HepG2 (cell line): ENCODE data around the gene DDX20. TPM values are rescaled to one million over a fixed set of nuclear protein-coding genes. Genes with fewer than 3 reads are reported as not detected.

Experiments
- ATAC-seq: fragments of 200-7000 bp; cut with Tn5 transposase; 3 replicates; pipeline ENCODE4 v1.9.1; 2020; ENCODE audit warnings: mild to moderate bottlenecking, moderate library complexity
- BruUV-seq: library from RNA; stranded (reverse); fragments of 400-500 nt; replicated peaks from 2 replicates; lab custom pipeline; 2021; lab: Mats Ljungman, UMichigan
- CTCF ChIA-PET: fragments of 300-600 bp; formaldehyde crosslinking; extraction: SDS; loops from one replicate; lab custom pipeline; 2021; ENCODE audit warnings: low total read pairs, inconsistent platforms, low intra/inter-chr PET ratio; lab: Yijun Ruan, JAX
- POLR2A ChIA-PET: fragments of 350-600 bp; sonication (Branson Sonifier 250); formaldehyde crosslinking; loops from one replicate; lab custom pipeline; 2020; ENCODE audit warnings: antibody characterized with exemption, inconsistent platforms; lab: Yijun Ruan, JAX
- DNase-seq: peaks from one replicate; pipeline ENCODE4 v3.0.0-alpha.2; 2015; ENCODE audit warnings: low spot score
- FAIRE-seq: peaks from 3 replicates; lab custom pipeline; 2011; peaks lifted over from hg19 to GRCh38; lab: Jason Lieb, UNC
- H2AFZ ChIP-seq: one replicate; pipeline ENCODE4 v1.6.1; 2011; ENCODE audit warnings: low read length, inconsistent platforms
- H3K27ac ChIP-seq: fragments of 300-600 bp; 3 replicates; pipeline ENCODE4 v1.8.0; 2011; ENCODE audit warnings: mixed run types, mild to moderate bottlenecking, mixed read lengths, low read length, inconsistent platforms; ENCODE audit not compliant: insufficient read depth; ENCODE audit errors: extremely low read length
- H3K27me3 ChIP-seq, 2 experiments: fragments of 200-600 bp in 1 of 2; 2 replicates in 1 of 2; 3 replicates in 1 of 2; pipeline versions ENCODE4 v1.6.0 to v1.8.0; 2011; ENCODE audit warnings: low read length in 2 of 2, mild to moderate bottlenecking in 2 of 2, moderate library complexity in 2 of 2, inconsistent platforms in 1 of 2; ENCODE audit not compliant: insufficient read depth in 2 of 2, control insufficient read depth in 1 of 2
- H3K36me3 ChIP-seq, 2 experiments: fragments of 200-600 bp in 1 of 2; replicated peaks in 1 of 2; 2 replicates in 1 of 2; 3 replicates in 1 of 2; pipeline versions ENCODE4 v1.5.1 to v1.8.0; 2011; ENCODE audit warnings: low read length in 2 of 2, inconsistent platforms in 1 of 2; ENCODE audit not compliant: insufficient read depth in 2 of 2, control insufficient read depth in 1 of 2
- H3K4me1 ChIP-seq: 2 replicates; pipeline ENCODE4 v1.5.1; 2012; ENCODE audit warnings: low read length, inconsistent platforms; ENCODE audit not compliant: insufficient read depth
- H3K4me2 ChIP-seq: 2 replicates; pipeline ENCODE4 v1.6.0; 2011; ENCODE audit warnings: low read depth, low read length, inconsistent platforms
- H3K4me3 ChIP-seq, 3 experiments: fragments of 200-600 bp in 1 of 3; sonication (generic), shearing (Covaris generic) in 1 of 3; replicated peaks in 1 of 3; 2 replicates each; pipeline ENCODE4 v1.5.1; 2011 to 2016; ENCODE audit warnings: low read length in 3 of 3, inconsistent platforms in 2 of 3, low read depth in 2 of 3, mild to moderate bottlenecking in 2 of 3, control low read depth in 1 of 3, mixed read lengths in 1 of 3; ENCODE audit not compliant: insufficient read depth in 1 of 3
- H3K79me2 ChIP-seq: one replicate; pipeline ENCODE4 v1.6.1; 2011; ENCODE audit warnings: low read length, inconsistent platforms; ENCODE audit not compliant: insufficient read depth
- H3K9ac ChIP-seq: 2 replicates; pipeline ENCODE4 v1.6.0; 2011; ENCODE audit warnings: mild to moderate bottlenecking, low read depth, low read length, inconsistent platforms; ENCODE audit not compliant: insufficient read depth
- H3K9me3 ChIP-seq: 2 replicates; pipeline ENCODE4 v1.5.1; 2012; ENCODE audit warnings: mild to moderate bottlenecking, low read length
- H4K20me1 ChIP-seq: 2 replicates; pipeline ENCODE4 v1.6.0; 2011; ENCODE audit warnings: inconsistent platforms, mild to moderate bottlenecking, low read length, moderate library complexity; ENCODE audit not compliant: insufficient read depth
- ASH2L ChIP-seq: fragments of 300-600, 200-600 bp; sonication (generic); IDR thresholded peaks from 2 replicates; pipeline ENCODE4 v1.7.0; 2017; ENCODE audit warnings: low read depth, mild to moderate bottlenecking, moderate library complexity, mixed read lengths, low read length; ENCODE audit not compliant: insufficient read length
- SALL2 ChIP-seq: sonication (generic); formaldehyde crosslinking; IDR thresholded peaks from 2 replicates; pipeline ENCODE4 v1.8.1; 2023; ENCODE audit warnings: mild to moderate bottlenecking, missing genetic modification reagents, inconsistent platforms
- SNRNP70 ChIP-seq: fragments of 200-400 bp; formaldehyde crosslinking; IDR thresholded peaks from 2 replicates; pipeline ENCODE4 v1.6.1; 2017; ENCODE audit warnings: mild to moderate bottlenecking, low read depth, low read length, moderate library complexity
- ZBTB39 ChIP-seq: sonication (generic); formaldehyde crosslinking; IDR thresholded peaks from 2 replicates; pipeline ENCODE4 v1.5.0; 2020; ENCODE audit warnings: missing genetic modification reagents
- ZNF746 ChIP-seq: sonication (generic); formaldehyde crosslinking; IDR thresholded peaks from 2 replicates; pipeline ENCODE4 v1.8.0; 2022; ENCODE audit warnings: mild to moderate bottlenecking, missing genetic modification reagents
- WGBS: methylation state at CpG from one replicate; pipeline ENCODE4 v1.1.6; 2017; ENCODE audit warnings: low lambda C conversion rate; 5-methylcytosine and 5-hydroxymethylcytosine counted together
- in situ Hi-C: cut with HindIII; loops from 2 replicates; pipeline ENCODE4 v1.10.0; 2017; ENCODE audit warnings: low pct_unique_long_range_greater_than_20kb; ENCODE audit not compliant: extremely low pct_ligation_motif_present
- intact Hi-C: fragments of 100-400 bp; cut with micrococcal nuclease; formaldehyde crosslinking; loops from one replicate; pipeline ENCODE4 v1.10.0; 2022; ENCODE audit not compliant: unreplicated experiment
- polyA plus RNA-seq, 8 experiments: library from polyadenylated mRNA; depleted of rRNA in 3 of 8; stranded (reverse) in 7 of 8; unstranded in 1 of 8; fragments of >200 nt; fragmentation: Illumina TruSeq in 4 of 8; extraction: Trizol in 4 of 8; gene quantifications; 2 replicates each; pipeline versions ENCODE4 v1.2.1 to v1.2.3, GENCODE V29; 2011 to 2016; ENCODE audit warnings: low read depth in 4 of 8, missing spikeins in 1 of 8, mixed read lengths in 1 of 8; ENCODE audit not compliant: insufficient read depth in 1 of 8
- total RNA-seq, 5 experiments: library from RNA; depleted of rRNA; stranded (reverse); fragments of >200 nt; fragmentation: Illumina TruSeq; extraction: Trizol; gene quantifications; 2 replicates each; pipeline ENCODE4 v1.2.3, GENCODE V29; 2016; ENCODE audit warnings: low read depth in 1 of 5
- TF ChIP-seq, protein P1 (sequence below): sonication (generic); formaldehyde crosslinking; IDR thresholded peaks from 2 replicates; pipeline ENCODE4 v1.9.0; 2021; ENCODE audit warnings: missing genetic modification reagents, mild to moderate bottlenecking, borderline replicate concordance

The DDX20 gene
- total and polyA plus RNA-seq, 2 of the 13 experiments (the other 11 are each of a cell fraction or from before 2014, with no cell fraction given) = 4.0 to 14.3 TPM

GRCh38 chr1:111742938-111743549, 12.7 kb upstream of the DDX20 start:
- Histone ChIP-seq H3K27ac (no peak overlapping the region), H2AFZ (no peak overlapping the region), H4K20me1 (no peaks in the 10 kb centered on the region; the same call in 1 of the 2 replicates), H3K4me1 (peaks cover 44% of the 10 kb centered on the region), H3K9me3 (no peaks in the 10 kb centered on the region), H3K79me2 (peaks cover under 1% of the 10 kb centered on the region), H3K4me2 (no peak overlapping the region; the same call in 1 of the 2 replicates), H3K36me3 (no peaks in the 10 kb centered on the region), H3K4me3 (no peak overlapping the region), H3K9ac (no peak overlapping the region), H3K27me3 (peaks cover 0 to 5% of the 10 kb centered on the region in 2 experiments; a peak in 1 of 5 replicates)
- ChIA-PET POLR2A (no interaction called here), CTCF (interaction anchor here (1.2 kb wide), 1 partner anchor 28 kb away, joined by 3 read pairs; no protein-coding TSS in a partner anchor)
- intact Hi-C loops = no loop called here
- FAIRE-seq = no peak
- WGBS = 56% methylated on average over 5 of the region's 5 CpGs
- TF ChIP-seq SNRNP70 = no peak
- TF ChIP-seq, protein P1, sequence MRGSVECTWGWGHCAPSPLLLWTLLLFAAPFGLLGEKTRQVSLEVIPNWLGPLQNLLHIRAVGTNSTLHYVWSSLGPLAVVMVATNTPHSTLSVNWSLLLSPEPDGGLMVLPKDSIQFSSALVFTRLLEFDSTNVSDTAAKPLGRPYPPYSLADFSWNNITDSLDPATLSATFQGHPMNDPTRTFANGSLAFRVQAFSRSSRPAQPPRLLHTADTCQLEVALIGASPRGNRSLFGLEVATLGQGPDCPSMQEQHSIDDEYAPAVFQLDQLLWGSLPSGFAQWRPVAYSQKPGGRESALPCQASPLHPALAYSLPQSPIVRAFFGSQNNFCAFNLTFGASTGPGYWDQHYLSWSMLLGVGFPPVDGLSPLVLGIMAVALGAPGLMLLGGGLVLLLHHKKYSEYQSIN = no peak
- TF ChIP-seq ZNF746 (CRISPR knock-in tag) = no peak
- no peak for TF ChIP-seq ASH2L
- no peak for TF ChIP-seq ZBTB39 (CRISPR knock-in tag)
- no peak for TF ChIP-seq SALL2 (CRISPR knock-in tag)
- no peak for DNase-seq
- in situ Hi-C loops = no loop called here
- no peak for ATAC-seq
- BruUV-seq = no TSS peak
